Smooth muscle cell (in vitro differentiated cells): ENCODE results near the gene RIPK4. TPM values are rescaled to one million over a fixed set of nuclear protein-coding genes. Genes with fewer than 3 reads are reported as not detected.

Source experiments
- DNase-seq: peaks from one replicate; lab custom pipeline; 2025; ENCODE audit not compliant: unreplicated experiment; lab: John Stamatoyannopoulos, UW
- H2AFZ ChIP-seq: fragments of 200-600 bp; sonication (generic); 2 replicates; pipeline ENCODE4 v1.6.0; 2016; ENCODE audit warnings: antibody characterized with exemption, low read depth, mild to moderate bottlenecking
- H3F3A ChIP-seq: fragments of 200-600 bp; sonication (generic); 2 replicates; pipeline ENCODE4 v1.6.0; 2017; ENCODE audit warnings: antibody characterized with exemption, low read depth
- H3K27ac ChIP-seq: fragments of 200-600 bp; sonication (generic); 2 replicates; pipeline ENCODE4 v1.5.1; 2016; ENCODE audit warnings: low read depth, mild to moderate bottlenecking
- H3K27me3 ChIP-seq: fragments of 200-600 bp; sonication (generic); 2 replicates; pipeline ENCODE4 v1.6.1; 2016; ENCODE audit warnings: low read depth, mild to moderate bottlenecking
- H3K36me3 ChIP-seq: fragments of 200-600 bp; sonication (generic); 2 replicates; pipeline ENCODE4 v1.5.1; 2016; ENCODE audit warnings: low read depth
- H3K4me1 ChIP-seq: fragments of 200-600 bp; sonication (generic); 2 replicates; pipeline ENCODE4 v1.5.1; 2016; ENCODE audit warnings: low read depth
- H3K4me2 ChIP-seq: fragments of 200-600 bp; sonication (generic); 2 replicates; pipeline ENCODE4 v1.6.0; 2016; ENCODE audit warnings: mild to moderate bottlenecking
- H3K4me3 ChIP-seq: fragments of 200-600 bp; sonication (generic); 2 replicates; pipeline ENCODE4 v1.5.1; 2016; ENCODE audit warnings: mild to moderate bottlenecking
- H3K79me2 ChIP-seq: fragments of 200-600 bp; sonication (generic); 2 replicates; pipeline ENCODE4 v1.6.0; 2016; ENCODE audit warnings: low read depth, mild to moderate bottlenecking
- H3K9ac ChIP-seq: fragments of 200-600 bp; sonication (generic); 2 replicates; pipeline ENCODE4 v1.6.0; 2016; ENCODE audit warnings: low read depth
- H3K9me3 ChIP-seq: fragments of 200-600 bp; sonication (generic); replicated peaks from 2 replicates; pipeline ENCODE4 v1.5.1; 2016; ENCODE audit warnings: low read depth
- H4K20me1 ChIP-seq: fragments of 200-600 bp; sonication (generic); 2 replicates; pipeline ENCODE4 v1.6.0; 2016; ENCODE audit warnings: low read depth
- WGBS: methylation state at CpG from one replicate; pipeline ENCODE4 v1.1.7; 2016; ENCODE audit warnings: low lambda C conversion rate; 5-methylcytosine and 5-hydroxymethylcytosine counted together
- polyA plus RNA-seq: library from polyadenylated mRNA; unstranded; fragments of >200 nt; fragmentation: Nextera tagmentation; extraction: Ambion mirVana; gene quantifications from 2 replicates; pipeline ENCODE4 v1.2.1, GENCODE V29; 2016
- total RNA-seq: library from RNA; depleted of rRNA; stranded (reverse); fragments of >200 nt; gene quantifications from 2 replicates; pipeline ENCODE4 v1.2.3, GENCODE V29; 2014
- TF ChIP-seq, protein P1 (sequence below): fragments of 200-600 bp; sonication (generic); IDR thresholded peaks from 2 replicates; pipeline ENCODE4 v1.5.1; 2017; ENCODE audit warnings: borderline replicate concordance, mild to moderate bottlenecking, antibody characterized with exemption; ENCODE audit not compliant: insufficient read depth, poor library complexity, severe bottlenecking

Gene RIPK4
- total and polyA plus RNA-seq, 2 experiments from 2014 or later: 1.1 to 3.7 TPM

DNA sequence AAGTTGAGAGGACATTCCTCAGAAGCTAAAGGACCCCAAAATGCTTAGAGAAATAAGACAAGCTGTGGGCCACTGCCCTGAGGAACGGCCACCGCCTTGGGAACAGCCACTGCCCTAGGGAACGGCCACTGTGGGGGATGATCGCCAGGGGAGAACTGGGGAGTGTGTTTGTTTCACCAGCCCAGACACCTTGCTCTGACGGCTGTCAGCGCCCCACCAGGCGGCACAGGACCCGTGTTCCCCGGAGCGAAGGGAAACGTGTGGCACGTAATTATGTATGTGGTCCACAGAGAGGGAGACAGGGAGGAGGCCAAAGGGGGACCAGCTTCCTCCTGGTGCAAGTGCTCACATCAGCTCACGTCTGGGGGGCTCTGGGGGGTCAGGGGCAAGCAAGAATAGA is 45.8 kb upstream of the RIPK4 start:
- Histone ChIP-seq H2AFZ (no peak overlapping the region), H4K20me1 (no peaks in the 10 kb centered on the region), H3K4me2 (no peak overlapping the region), H3K4me3 (no peak overlapping the region), H3K27ac (no peak overlapping the region), H3K79me2 (no peaks in the 10 kb centered on the region), H3F3A (no peaks in the 10 kb centered on the region), H3K4me1 (no peaks in the 10 kb centered on the region), H3K36me3 (no peaks in the 10 kb centered on the region), H3K9ac (no peak overlapping the region), H3K27me3 (no peaks in the 10 kb centered on the region), H3K9me3 (no peaks in the 10 kb centered on the region)
- WGBS: 93% methylated on average over 13 of the region's 13 CpGs
- TF ChIP-seq, protein P1, sequence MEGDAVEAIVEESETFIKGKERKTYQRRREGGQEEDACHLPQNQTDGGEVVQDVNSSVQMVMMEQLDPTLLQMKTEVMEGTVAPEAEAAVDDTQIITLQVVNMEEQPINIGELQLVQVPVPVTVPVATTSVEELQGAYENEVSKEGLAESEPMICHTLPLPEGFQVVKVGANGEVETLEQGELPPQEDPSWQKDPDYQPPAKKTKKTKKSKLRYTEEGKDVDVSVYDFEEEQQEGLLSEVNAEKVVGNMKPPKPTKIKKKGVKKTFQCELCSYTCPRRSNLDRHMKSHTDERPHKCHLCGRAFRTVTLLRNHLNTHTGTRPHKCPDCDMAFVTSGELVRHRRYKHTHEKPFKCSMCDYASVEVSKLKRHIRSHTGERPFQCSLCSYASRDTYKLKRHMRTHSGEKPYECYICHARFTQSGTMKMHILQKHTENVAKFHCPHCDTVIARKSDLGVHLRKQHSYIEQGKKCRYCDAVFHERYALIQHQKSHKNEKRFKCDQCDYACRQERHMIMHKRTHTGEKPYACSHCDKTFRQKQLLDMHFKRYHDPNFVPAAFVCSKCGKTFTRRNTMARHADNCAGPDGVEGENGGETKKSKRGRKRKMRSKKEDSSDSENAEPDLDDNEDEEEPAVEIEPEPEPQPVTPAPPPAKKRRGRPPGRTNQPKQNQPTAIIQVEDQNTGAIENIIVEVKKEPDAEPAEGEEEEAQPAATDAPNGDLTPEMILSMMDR: no peak
- DNase-seq: no peak

DNA sequence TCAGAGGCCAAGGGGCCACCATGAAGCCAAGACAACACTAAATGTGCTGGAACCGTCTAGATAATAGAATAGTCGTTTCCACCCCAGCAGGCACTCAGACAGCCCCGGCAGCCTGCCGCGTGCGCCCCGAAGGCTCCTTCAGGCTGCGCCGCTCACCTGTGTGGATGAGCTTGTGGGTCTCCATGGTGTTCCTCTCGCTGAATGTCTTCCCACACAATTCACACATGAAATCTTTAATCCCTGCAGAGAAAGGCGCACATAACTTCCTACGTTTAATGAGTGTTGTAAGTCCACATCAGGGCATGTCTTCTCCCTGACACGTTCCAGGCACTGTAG is 43.7 kb upstream of the RIPK4 start:
- DNase-seq: no peak
- 96% methylated on average over 13 of the region's 13 CpGs for WGBS
- H3K27me3 ChIP-seq: no peaks in the 10 kb centered on the region
- H3K79me2 ChIP-seq: no peaks in the 10 kb centered on the region
- H3K4me1 ChIP-seq: no peaks in the 10 kb centered on the region
- TF ChIP-seq, protein P1: no peak
- H2AFZ ChIP-seq: no peak overlapping the region
- no peak overlapping the region for H3K9ac ChIP-seq
- no peak overlapping the region for H3K27ac ChIP-seq
- H3K4me3 ChIP-seq: no peak overlapping the region
- H3K36me3 ChIP-seq: no peaks in the 10 kb centered on the region
- H3F3A ChIP-seq: no peaks in the 10 kb centered on the region
- H4K20me1 ChIP-seq: no peaks in the 10 kb centered on the region
- no peaks in the 10 kb centered on the region for H3K9me3 ChIP-seq
- no peak overlapping the region for H3K4me2 ChIP-seq

DNA sequence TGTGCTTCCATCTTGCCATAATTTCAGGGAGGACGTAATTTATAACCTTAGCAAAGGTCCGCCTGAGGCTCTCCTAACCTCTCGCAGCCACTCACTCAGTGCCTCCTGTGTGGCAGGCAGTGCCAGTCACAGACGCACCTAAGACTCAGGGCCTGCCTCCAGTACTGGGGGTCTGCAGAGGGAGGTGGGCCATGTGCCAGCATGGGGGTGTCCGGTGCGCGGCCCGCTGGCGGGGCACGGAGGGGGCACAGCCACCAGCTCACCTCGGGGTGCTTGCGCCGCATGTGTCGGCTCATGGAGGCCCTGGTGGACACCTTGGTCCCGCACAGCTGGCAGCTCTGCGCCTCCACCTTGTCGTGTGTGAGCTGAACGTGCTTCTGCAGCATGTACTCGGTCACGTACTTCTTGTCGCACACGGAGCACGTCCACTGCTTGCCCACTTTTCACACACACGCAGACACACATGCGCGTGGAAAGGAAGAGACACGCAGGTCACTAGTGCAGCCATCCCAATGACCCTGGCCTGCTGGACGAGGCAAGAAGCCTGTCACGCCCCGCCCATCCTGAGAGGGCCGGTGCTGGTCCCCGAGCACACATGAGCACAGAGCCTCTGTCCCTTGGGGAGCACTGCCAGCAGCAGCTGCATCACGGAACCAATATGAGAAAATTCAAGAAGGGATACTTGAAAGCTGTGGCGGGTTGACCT is 43.2 kb upstream of the RIPK4 start:
- no peak for DNase-seq
- no peaks in the 10 kb centered on the region for H3K79me2 ChIP-seq
- TF ChIP-seq, protein P1: no peak
- no peak overlapping the region for H3K4me3 ChIP-seq
- H3K27me3 ChIP-seq: no peaks in the 10 kb centered on the region
- WGBS: 97% methylated on average over 30 of the region's 34 CpGs
- H3K4me2 ChIP-seq: no peak overlapping the region
- H4K20me1 ChIP-seq: no peaks in the 10 kb centered on the region
- no peaks in the 10 kb centered on the region for H3F3A ChIP-seq
- H3K9me3 ChIP-seq: no peaks in the 10 kb centered on the region
- no peaks in the 10 kb centered on the region for H3K36me3 ChIP-seq
- H3K9ac ChIP-seq: no peak overlapping the region
- no peaks in the 10 kb centered on the region for H3K4me1 ChIP-seq
- H2AFZ ChIP-seq: no peak overlapping the region
- no peak overlapping the region for H3K27ac ChIP-seq

DNA sequence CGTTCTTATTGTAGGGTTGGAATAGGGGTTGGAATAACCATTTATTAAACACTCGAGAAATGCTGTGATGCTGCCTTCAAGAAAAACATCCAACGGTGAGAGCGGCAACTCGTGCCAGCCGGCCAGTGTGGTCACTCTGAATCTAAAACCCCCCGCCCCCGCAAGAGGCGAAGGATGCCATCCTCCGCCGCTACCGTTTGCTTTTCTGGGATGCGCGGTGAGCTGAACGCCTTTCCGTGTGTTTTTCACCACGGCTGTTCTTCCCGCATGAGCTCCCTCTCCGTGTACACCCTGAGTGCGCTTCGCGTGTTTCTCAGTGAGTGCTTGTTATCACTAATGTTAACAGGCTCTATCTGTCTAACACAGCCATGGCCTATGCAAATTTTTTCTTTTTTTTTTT is 42.0 kb upstream of the RIPK4 start:
- H3K4me2 ChIP-seq: no peak overlapping the region
- H3K4me3 ChIP-seq: no peak overlapping the region
- no peaks in the 10 kb centered on the region for H3K9me3 ChIP-seq
- no peak overlapping the region for H2AFZ ChIP-seq
- H3K27ac ChIP-seq: no peak overlapping the region
- no peaks in the 10 kb centered on the region for H3K79me2 ChIP-seq
- H3K9ac ChIP-seq: no peak overlapping the region
- H4K20me1 ChIP-seq: no peaks in the 10 kb centered on the region
- WGBS: 98% methylated on average over 22 of the region's 22 CpGs
- H3F3A ChIP-seq: no peaks in the 10 kb centered on the region
- H3K36me3 ChIP-seq: no peaks in the 10 kb centered on the region
- TF ChIP-seq, protein P1: no peak
- DNase-seq: no peak
- H3K4me1 ChIP-seq: no peaks in the 10 kb centered on the region
- H3K27me3 ChIP-seq: no peaks in the 10 kb centered on the region
